Heart left ventricle (tissue), 16 donors: ENCODE data around the gene VAMP5. TPM values are rescaled to one million over a fixed set of nuclear protein-coding genes. Genes with fewer than 3 reads are reported as not detected.

Experiments
- ATAC-seq, 4 donors: fragments of 200-7000 bp; cut with Tn5 transposase; one replicate each; pipeline ENCODE4 v1.9.1; 2020 to 2022; ENCODE audit warnings: moderate library complexity in 4 of 4, mild to moderate bottlenecking in 3 of 4, moderate number of reproducible peaks in 1 of 4
- DNase-seq, 5 donors: peaks; one replicate each; pipeline ENCODE4 v3.0.0-alpha.2; 2020
- H3K27ac ChIP-seq, 12 donors: fragments of 200-600 bp; sonication (generic) in 4 of 12; one replicate each; pipeline versions ENCODE4 v1.5.0 to v1.8.0; 2016 to 2022; ENCODE audit warnings: mild to moderate bottlenecking in 2 of 12
- H3K27me3 ChIP-seq, 9 donors: fragments of 200-600 bp; sonication (generic) in 2 of 9; one replicate each; pipeline versions ENCODE4 v1.5.1 to v1.8.0; 2016 to 2022; ENCODE audit warnings: mild to moderate bottlenecking in 3 of 9
- H3K36me3 ChIP-seq, 9 donors: fragments of 200-600 bp; sonication (generic) in 2 of 9; one replicate each; pipeline versions ENCODE4 v1.5.0 to v1.8.0; 2018 to 2022; ENCODE audit warnings: mild to moderate bottlenecking in 2 of 9
- H3K4me1 ChIP-seq, 12 donors: fragments of 200-600 bp; sonication (generic) in 4 of 12; one replicate each; pipeline versions ENCODE4 v1.5.0 to v1.8.0; 2016 to 2022; ENCODE audit warnings: mild to moderate bottlenecking in 3 of 12
- H3K4me3 ChIP-seq, 12 donors: fragments of 200-600 bp; sonication (generic) in 4 of 12; one replicate each; pipeline versions ENCODE4 v1.5.0 to v1.8.0; 2017 to 2022; ENCODE audit warnings: mild to moderate bottlenecking in 9 of 12, moderate library complexity in 4 of 12
- H3K9me3 ChIP-seq, 12 donors: fragments of 200-600 bp; sonication (generic) in 4 of 12; one replicate each; pipeline versions ENCODE4 v1.5.0 to v1.8.0; 2016 to 2022; ENCODE audit warnings: mild to moderate bottlenecking in 1 of 12
- CTCF ChIP-seq, 12 donors: fragments of 200-600 bp; sonication (generic) in 4 of 12; IDR thresholded peaks; one replicate each; pipeline versions ENCODE4 v1.5.0 to v1.8.0; 2018 to 2022; ENCODE audit warnings: antibody characterized with exemption in 12 of 12, mild to moderate bottlenecking in 5 of 12
- POLR2A ChIP-seq, 2 donors: fragments of 450-650 bp; IDR thresholded peaks; one replicate each; pipeline ENCODE4 v1.6.1; 2017; ENCODE audit warnings: antibody characterized with exemption in 2 of 2, mild to moderate bottlenecking in 2 of 2, moderate library complexity in 2 of 2
- WGBS, 4 donors: extraction: QIAGEN DNeasy Blood & Tissue Kit in 2 of 4; methylation state at CpG; one replicate each; pipeline versions ENCODE4 v1.1.5 to v1.1.7; 2013 to 2018; 5-methylcytosine and 5-hydroxymethylcytosine counted together
- intact Hi-C, 10 donors: fragments of 100-400 bp; cut with DNase I; formaldehyde crosslinking; loops; one replicate each; pipeline versions ENCODE4 v1.11.1 to v1.14.2; 2022
- polyA plus RNA-seq, 2 donors: library from polyadenylated mRNA; stranded (reverse); fragments of 200-250 nt; gene quantifications; one replicate each; pipeline ENCODE4 v1.2.3, GENCODE V29; 2013
- total RNA-seq, 9 donors: library from RNA; depleted of rRNA in 2 of 9; stranded (reverse); fragments of >200 nt in 2 of 9; fragmentation: NEBNext Ultra II Directional in 3 of 9; extraction: Animal tissue kit (Norgen Biotek cat#: 25700) in 3 of 9; gene quantifications; one replicate each; pipeline versions ENCODE4 v1.1.0 to v1.2.4, GENCODE V29; 2016 to 2023
- donor health status: ischemic (EF 13 %, LVEDD 7.1; RV severe dilation, severe dysfunction).
- donor health status: healthy with polysubstance abuse.
- donor health status: DM: no; HTN: yes; CAD: no.
- donor health status: DM: no; HTN: no; CAD: no.
- donor health status: ischemic (EF 25% LVEDD 6.9; RV normal size, moderate dysfunction).
- donor health status: ischemic (EF 25% LVEDD 5.7; RV mildly dilated, moderate dysfunction).
- donor health status: healthy.
- donor health status: DM: yes; HTN: yes; CAD: no.
- donor health status: ischemic (EF 35%, LVEDD 5.7; RV mildly dilated, moderate dysfunction).
- donor health status: nonischemic (EF 11% LVEDD 7.7; RV severe dilation, severe dysfunction).
- donor health status: DM: yes; HTN: yes; CAD: no.
- donor health status: PGD.
- donor health status: ischemic (EF 29% LVEDD 5.4; RV normal size, mild dysfunction).
- donor health status: nonischemic (EF 23%, LVEDD 6.1; RV moderate dilation, normal function).

Gene VAMP5
- total and polyA plus RNA-seq, 11 donors = 21.0 to 186 (median 45.2) TPM

GRCh38 chr2:85548608-85548900 lies 35.7 kb upstream of the VAMP5 start:
- H3K9me3 ChIP-seq = no peaks in the 10 kb centered on the region
- H3K4me3 ChIP-seq = no peak overlapping the region
- H3K27me3 ChIP-seq = no peaks in the 10 kb centered on the region
- DNase-seq (no peak), ATAC-seq (peak in 1 of 4 donors; percentile 2)
- intact Hi-C loops = no loop called here
- H3K27ac ChIP-seq = peak overlapping the region in 2 of 12 donors; percentile 4 to 36
- TF ChIP-seq POLR2A (IDR thresholded peaks at IDR 0.05) = no peak
- TF ChIP-seq CTCF (IDR thresholded peaks at IDR 0.05) = no peak
- 59 to 79% (median 68%) methylated on average over 2 of the region's 2 CpGs for WGBS, 4 donors
- H3K36me3 ChIP-seq = peaks cover 0 to 98% (median 77%) of the 10 kb centered on the region in 9 donors
- H3K4me1 ChIP-seq = peaks cover 0 to 37% (median 5%) of the 10 kb centered on the region in 12 donors

- H3K27ac ChIP-seq = no peak overlapping the region
- ATAC-seq (no peak), DNase-seq (no peak)
- H3K27me3 ChIP-seq = no peaks in the 10 kb centered on the region
- intact Hi-C loops = no loop called here
- no peak overlapping the region for H3K4me3 ChIP-seq
- TF ChIP-seq POLR2A (IDR thresholded peaks at IDR 0.05) = no peak
- TF ChIP-seq CTCF (IDR thresholded peaks at IDR 0.05) = no peak
- H3K36me3 ChIP-seq = peaks cover 0 to 98% (median 77%) of the 10 kb centered on the region in 9 donors
- 88 to 94% (median 90%) methylated on average over 10 of the region's 10 CpGs for WGBS, 4 donors
- no peaks in the 10 kb centered on the region for H3K9me3 ChIP-seq
- H3K4me1 ChIP-seq = peaks cover 0 to 33% (median 5%) of the 10 kb centered on the region in 12 donors
These were observed 35.1 kb upstream of the VAMP5 start for GRCh38 chr2:85549095-85549494.

DNA sequence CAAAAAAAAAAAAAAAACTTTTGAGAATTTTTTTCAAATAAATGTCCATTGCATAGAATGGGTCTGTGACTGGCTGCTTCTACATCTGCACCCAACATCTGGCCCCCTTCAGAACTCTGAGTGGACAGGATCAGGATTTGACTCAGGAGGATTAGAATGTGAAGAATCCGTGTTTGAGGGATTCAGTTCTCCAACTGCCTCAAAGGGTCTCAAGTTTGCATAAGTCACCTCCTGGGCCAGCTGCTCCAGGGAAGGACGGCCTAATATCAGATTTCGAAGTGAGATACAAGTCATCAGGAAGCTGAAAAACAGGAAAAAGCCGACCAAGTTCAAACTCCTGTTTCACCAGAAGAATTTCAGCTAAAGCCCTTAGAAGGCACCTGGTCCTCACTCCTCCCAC lies 34.4 kb upstream of the VAMP5 start:
- Histone ChIP-seq H3K27me3 (no peaks in the 10 kb centered on the region), H3K4me1 (peaks cover 0 to 26% (median under 1%) of the 10 kb centered on the region in 12 donors), H3K36me3 (peaks cover 0 to 98% (median 77%) of the 10 kb centered on the region in 9 donors), H3K4me3 (no peak overlapping the region), H3K27ac (peak overlapping the region in 1 of 12 donors; percentile 55), H3K9me3 (no peaks in the 10 kb centered on the region)
- intact Hi-C loops = loop anchor here in 2 of 10 donors (2.0 to 5.0 kb wide), 2 partner anchors 129 to 198 kb away; partner anchors contain the start of genes ELMOD3 (in 1 of the 2) and RETSAT (in 1 of the 2)
- no peak for DNase-seq
- TF ChIP-seq CTCF (IDR thresholded peaks at IDR 0.05) (no peak), POLR2A (IDR thresholded peaks at IDR 0.05) (no peak)
- WGBS, 4 donors = 52 to 64% (median 59%) methylated on average over 4 of the region's 4 CpGs
- ATAC-seq = no peak

GRCh38 chr2:85550486-85550885 lies 33.7 kb upstream of the VAMP5 start:
- TF ChIP-seq CTCF (IDR thresholded peaks at IDR 0.05) (no peak), POLR2A (IDR thresholded peaks at IDR 0.05) (no peak)
- 85 to 92% (median 85%) methylated on average over 10 of the region's 10 CpGs for WGBS, 4 donors
- Histone ChIP-seq H3K4me3 (no peak overlapping the region), H3K27ac (peak overlapping the region in 1 of 12 donors; percentile 55), H3K4me1 (peaks cover 0 to 26% (median 0%) of the 10 kb centered on the region in 12 donors), H3K36me3 (peaks cover 0 to 98% (median 77%) of the 10 kb centered on the region in 9 donors), H3K9me3 (no peaks in the 10 kb centered on the region), H3K27me3 (no peaks in the 10 kb centered on the region)
- intact Hi-C loops = loop anchor here in 2 of 10 donors (2.0 to 5.0 kb wide), 2 partner anchors 130 to 198 kb away; partner anchors contain the start of genes ELMOD3 (in 1 of the 2) and RETSAT (in 1 of the 2)
- ATAC-seq (no peak), DNase-seq (peak in 1 of 5 donors; percentile 29)
